Endothelial cell of umbilical vein (primary cell): ENCODE results near the gene PLEKHA6. TPM values are rescaled to one million over a fixed set of nuclear protein-coding genes. Genes with fewer than 3 reads are reported as not detected.

Experiments used
- BruUV-seq: library from RNA; stranded (reverse); fragments of 400-500 nt; replicated peaks from 2 replicates; lab custom pipeline; 2021; lab: Mats Ljungman, UMichigan
- CTCF ChIA-PET: fragments of 300-600, 350-600 bp; sonication (Branson Sonifier 250); formaldehyde crosslinking; loops from one replicate; lab custom pipeline; 2021; ENCODE audit warnings: antibody characterized with exemption, inconsistent platforms; lab: Charles Lee
- POLR2A ChIA-PET: fragments of 300-600, 350-600 bp; sonication (Branson Sonifier 250); formaldehyde crosslinking; loops from one replicate; lab custom pipeline; 2021; ENCODE audit warnings: antibody characterized with exemption, inconsistent platforms; lab: Charles Lee
- DNase-seq: peaks from one replicate; pipeline ENCODE4 v3.0.0-alpha.2; 2011; ENCODE audit warnings: low read depth, low spot score
- FAIRE-seq: peaks from 2 replicates; lab custom pipeline; 2011; peaks lifted over from hg19 to GRCh38; lab: Jason Lieb, UNC
- H2AFZ ChIP-seq: 2 replicates; pipeline ENCODE4 v1.6.0; 2012; ENCODE audit warnings: low read depth, low read length, control low read depth, inconsistent platforms
- H3K27ac ChIP-seq: 2 replicates; pipeline ENCODE4 v1.5.1; 2011; ENCODE audit warnings: low read depth, mild to moderate bottlenecking, control low read depth, low read length, moderate library complexity; ENCODE audit not compliant: insufficient read depth
- H3K27me3 ChIP-seq, 2 experiments: 2 replicates each; pipeline versions ENCODE4 v1.6.0 to v1.6.1; 2011; ENCODE audit warnings: low read length in 2 of 2, mixed read lengths in 1 of 2; ENCODE audit not compliant: control insufficient read depth in 2 of 2, insufficient read depth in 2 of 2
- H3K36me3 ChIP-seq, 2 experiments: 2 replicates in 1 of 2; 3 replicates in 1 of 2; pipeline ENCODE4 v1.5.1; 2011; ENCODE audit warnings: low read length in 2 of 2, mild to moderate bottlenecking in 1 of 2, moderate library complexity in 1 of 2; ENCODE audit not compliant: control insufficient read depth in 2 of 2, insufficient read depth in 2 of 2; ENCODE audit errors: extremely low read depth in 1 of 2
- H3K4me1 ChIP-seq: 3 replicates; pipeline ENCODE4 v1.5.1; 2011; ENCODE audit warnings: mild to moderate bottlenecking, low read length; ENCODE audit not compliant: control insufficient read depth, insufficient read depth; ENCODE audit errors: extremely low read depth
- H3K4me2 ChIP-seq: 2 replicates; pipeline ENCODE4 v1.6.1; 2011; ENCODE audit warnings: low read length, control low read depth, mixed read lengths; ENCODE audit not compliant: insufficient read depth
- H3K4me3 ChIP-seq, 3 experiments: fragments of 200-600 bp in 1 of 3; sonication (generic), shearing (Covaris generic) in 1 of 3; replicated peaks in 1 of 3; 2 replicates each; pipeline ENCODE4 v1.5.1; 2011 to 2016; ENCODE audit warnings: control low read depth in 3 of 3, low read length in 3 of 3, mild to moderate bottlenecking in 2 of 3, inconsistent platforms in 1 of 3, low read depth in 1 of 3, moderate library complexity in 1 of 3; ENCODE audit not compliant: insufficient read depth in 1 of 3
- H3K79me2 ChIP-seq: 2 replicates; pipeline ENCODE4 v1.6.0; 2012; ENCODE audit warnings: low read length, inconsistent platforms; ENCODE audit not compliant: control insufficient read depth, insufficient read depth
- H3K9ac ChIP-seq: replicated peaks from 2 replicates; pipeline ENCODE3; 2011; ENCODE audit warnings: low read length, control low read depth; ENCODE audit not compliant: insufficient read depth; ENCODE audit errors: extremely low read depth
- H3K9me1 ChIP-seq: replicated peaks from 3 replicates; pipeline ENCODE4 v1.6.0; 2011; ENCODE audit warnings: mild to moderate bottlenecking, low read length; ENCODE audit not compliant: control insufficient read depth, insufficient read depth; ENCODE audit errors: extremely low read depth
- H3K9me3 ChIP-seq: replicated peaks from 2 replicates; pipeline ENCODE4 v1.5.1; 2012; ENCODE audit warnings: low read length, inconsistent platforms; ENCODE audit not compliant: control insufficient read depth, insufficient read depth
- H4K20me1 ChIP-seq: replicated peaks from 2 replicates; pipeline ENCODE3; 2011; ENCODE audit warnings: mild to moderate bottlenecking, low read length; ENCODE audit not compliant: control insufficient read depth, insufficient read depth; ENCODE audit errors: extremely low read depth
- EZH2 ChIP-seq: IDR thresholded peaks from 2 replicates; pipeline ENCODE4 v1.6.1; 2012; ENCODE audit warnings: borderline replicate concordance, low read depth, mild to moderate bottlenecking, moderate library complexity, low read length, inconsistent platforms; ENCODE audit not compliant: severe bottlenecking
- FOS ChIP-seq: IDR thresholded peaks from 2 replicates; pipeline ENCODE4 v1.6.1; 2011; ENCODE audit warnings: mild to moderate bottlenecking, low read length, moderate library complexity, borderline replicate concordance; ENCODE audit not compliant: insufficient read depth
- JUN ChIP-seq: IDR thresholded peaks from 2 replicates; pipeline ENCODE4 v1.6.1; 2011; ENCODE audit warnings: borderline replicate concordance, low read depth; ENCODE audit not compliant: insufficient read length, insufficient read depth
- MYC ChIP-seq: IDR thresholded peaks from one replicate; pipeline ENCODE4 v1.6.1; 2011; ENCODE audit warnings: mild to moderate bottlenecking, low read depth, low read length
- POLR2A ChIP-seq: IDR thresholded peaks from 2 replicates; pipeline ENCODE4 v1.6.1; 2012; ENCODE audit warnings: low read depth, mild to moderate bottlenecking, control low read depth, low read length
- POLR2AphosphoS5 ChIP-seq: IDR thresholded peaks from 2 replicates; pipeline ENCODE4 v1.6.1; 2012; ENCODE audit warnings: low read depth, mild to moderate bottlenecking, control low read depth, low read length, moderate library complexity; ENCODE audit not compliant: insufficient read depth
- dilution Hi-C: fragments of 300-500 bp; cut with MboI; formaldehyde crosslinking; loops from one replicate; pipeline ENCODE4 v1.15.0; 2019; ENCODE audit warnings: low sequenced_read_pairs; ENCODE audit not compliant: extremely low pct_ligation_motif_present
- intact Hi-C: fragments of 100-400 bp; cut with micrococcal nuclease; formaldehyde crosslinking; loops from one replicate; pipeline ENCODE4 v1.10.0; 2022
- polyA plus RNA-seq, 4 experiments: library from polyadenylated mRNA; depleted of rRNA in 3 of 4; stranded (reverse) in 3 of 4; unstranded in 1 of 4; fragments of >200 nt; gene quantifications; 2 replicates each; pipeline versions ENCODE4 v1.2.1 to v1.2.3, GENCODE V29; 2011 to 2012; ENCODE audit warnings: missing spikeins in 1 of 4
- total RNA-seq: library from RNA; stranded (reverse); gene quantifications from 2 replicates; pipeline ENCODE4 v1.2.3, GENCODE V29; 2021
- TF ChIP-seq, protein P1 (sequence below): IDR thresholded peaks from 2 replicates; pipeline ENCODE4 v1.6.1; 2011; ENCODE audit not compliant: insufficient read depth, insufficient read length
- TF ChIP-seq, protein P2 (sequence below), 2 donors: IDR thresholded peaks; 1 replicate in 1 of 2; 2 replicates in 1 of 2; pipeline ENCODE4 v1.5.1; 2011; ENCODE audit warnings: low read length in 2 of 2, mild to moderate bottlenecking in 2 of 2, moderate library complexity in 2 of 2, control low read depth in 1 of 2, inconsistent platforms in 1 of 2, low read depth in 1 of 2; ENCODE audit not compliant: insufficient read depth in 1 of 2; ENCODE audit errors: extremely low read depth in 1 of 2

PLEKHA6 gene
- total and polyA plus RNA-seq, 2 donors (not counting 3 experiments of a cell fraction or from before 2014, with no cell fraction given), result 2.1 to 15.0 TPM

- Histone ChIP-seq H3K79me2 (no peaks in the 10 kb centered on the region), H3K9ac (no peak overlapping the region), H3K27ac (no peak overlapping the region), H3K27me3 (no peaks in the 10 kb centered on the region), H3K36me3 (no peaks in the 10 kb centered on the region), H3K9me1 (no peaks in the 10 kb centered on the region), H3K4me3 (no peak overlapping the region), H4K20me1 (no peaks in the 10 kb centered on the region), H3K9me3 (no peaks in the 10 kb centered on the region), H3K4me1 (peaks cover 4% of the 10 kb centered on the region), H2AFZ (no peak overlapping the region), H3K4me2 (no peak overlapping the region)
- DNase-seq (no peak), FAIRE-seq (no peak)
- dilution Hi-C loops, result no loop called here
- intact Hi-C loops, result no loop called here
- BruUV-seq, result no TSS peak
- ChIA-PET CTCF (interaction anchor here (3.2 to 9.8 kb wide), 2 partner anchors 100 to 242 kb away, joined by 17 to 318 read pairs; partner anchors contain the start of gene PLEKHA6), POLR2A (no interaction called here)
- TF ChIP-seq, protein P1, sequence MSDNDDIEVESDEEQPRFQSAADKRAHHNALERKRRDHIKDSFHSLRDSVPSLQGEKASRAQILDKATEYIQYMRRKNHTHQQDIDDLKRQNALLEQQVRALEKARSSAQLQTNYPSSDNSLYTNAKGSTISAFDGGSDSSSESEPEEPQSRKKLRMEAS, result no peak
- TF ChIP-seq EZH2 (no peak), POLR2AphosphoS5 (no peak), JUN (no peak), POLR2A (no peak), FOS (no peak), MYC (no peak)
- TF ChIP-seq, protein P2, sequence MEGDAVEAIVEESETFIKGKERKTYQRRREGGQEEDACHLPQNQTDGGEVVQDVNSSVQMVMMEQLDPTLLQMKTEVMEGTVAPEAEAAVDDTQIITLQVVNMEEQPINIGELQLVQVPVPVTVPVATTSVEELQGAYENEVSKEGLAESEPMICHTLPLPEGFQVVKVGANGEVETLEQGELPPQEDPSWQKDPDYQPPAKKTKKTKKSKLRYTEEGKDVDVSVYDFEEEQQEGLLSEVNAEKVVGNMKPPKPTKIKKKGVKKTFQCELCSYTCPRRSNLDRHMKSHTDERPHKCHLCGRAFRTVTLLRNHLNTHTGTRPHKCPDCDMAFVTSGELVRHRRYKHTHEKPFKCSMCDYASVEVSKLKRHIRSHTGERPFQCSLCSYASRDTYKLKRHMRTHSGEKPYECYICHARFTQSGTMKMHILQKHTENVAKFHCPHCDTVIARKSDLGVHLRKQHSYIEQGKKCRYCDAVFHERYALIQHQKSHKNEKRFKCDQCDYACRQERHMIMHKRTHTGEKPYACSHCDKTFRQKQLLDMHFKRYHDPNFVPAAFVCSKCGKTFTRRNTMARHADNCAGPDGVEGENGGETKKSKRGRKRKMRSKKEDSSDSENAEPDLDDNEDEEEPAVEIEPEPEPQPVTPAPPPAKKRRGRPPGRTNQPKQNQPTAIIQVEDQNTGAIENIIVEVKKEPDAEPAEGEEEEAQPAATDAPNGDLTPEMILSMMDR (IDR thresholded peaks at IDR 0.05; ENCODE audit: extremely low read depth in 1 of 2, insufficient read depth in 1 of 2, low read depth in 1 of 2, low read length in 2 of 2), result no peak
Measured at GRCh38 chr1:204260601-204261197, 99.0 kb downstream of the PLEKHA6 start.
